HL-60/S4 (cell line): ENCODE measurements around the gene DNAI1.
"Not testable (repeated sequence)": the region's sequence is repeated elsewhere in the genome, so short reads cannot be mapped to it uniquely, and the experiment has no call there.

Experiments used
- in situ Hi-C: fragments of 300-500 bp; cut with MboI; formaldehyde crosslinking; loops from 2 replicates; pipeline ENCODE4 v1.14.3; 2022; ENCODE audit warnings: low sequenced_read_pairs

DNAI1 gene

DNA sequence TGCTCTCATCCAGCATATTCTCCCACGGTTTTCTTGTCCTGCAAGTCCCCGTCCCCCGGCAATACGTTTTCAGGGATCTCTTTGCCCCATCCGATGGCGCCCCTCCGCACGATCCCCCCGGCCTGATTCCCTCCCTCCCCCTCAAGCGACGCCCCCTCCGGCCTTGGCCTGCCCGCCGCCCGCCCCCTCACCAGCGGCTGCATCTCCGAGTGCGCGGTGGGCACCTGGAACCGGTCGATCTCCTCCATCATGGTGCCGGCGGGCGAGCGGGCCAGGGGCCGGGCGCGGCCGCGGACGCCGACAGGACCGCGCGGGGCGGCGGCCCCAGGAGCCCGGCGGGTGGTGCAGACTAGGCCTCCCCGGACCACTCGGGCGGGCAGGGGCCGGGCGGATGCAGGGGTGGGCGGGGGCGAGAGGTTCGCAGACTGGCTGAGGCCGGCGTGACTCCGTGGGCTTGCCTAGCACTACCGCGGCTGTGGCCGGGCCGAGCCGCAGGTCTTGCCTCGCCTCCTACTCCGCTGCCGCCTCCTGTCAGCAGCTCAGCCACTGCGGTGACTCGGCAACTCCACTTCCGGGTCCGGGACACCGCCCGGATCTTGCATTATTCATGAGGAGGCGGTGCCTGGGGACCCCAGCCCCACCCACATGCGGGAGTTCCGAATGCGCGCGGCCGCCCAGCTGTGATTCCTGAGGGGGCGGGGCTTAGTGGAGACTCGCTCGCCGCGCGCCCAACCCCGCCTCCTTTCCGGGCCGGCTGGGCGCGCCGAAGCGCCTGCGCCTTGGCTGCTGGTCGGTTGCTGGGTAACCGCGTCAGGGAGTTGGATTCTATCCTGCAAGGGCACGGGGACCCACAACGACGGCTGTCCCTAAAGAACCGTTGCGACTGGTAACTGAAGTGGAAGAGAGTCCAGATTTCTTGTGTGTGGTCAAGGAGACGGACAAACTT is at the start of gene DNAI1, which contains the start of gene FAM219A:
DNAI1 (plus strand) TSS at position 793 of the 946 bp plus-strand sequence. CDS start 201 bp downstream, outside the sequence.
FAM219A (minus strand) TSS at position 558 of the 946 bp plus-strand sequence; CDS start at position 251, 307 bp downstream.
- in situ Hi-C loops = no loop called here

GRCh38 chr9:34409154-34409553 is 49.5 kb upstream of the DNAI1 start:
- in situ Hi-C loops = loop anchor here (10.0 to 25.0 kb wide), 2 partner anchors 86 to 178 kb away; partner anchors contain the start of gene CNTFR

DNA sequence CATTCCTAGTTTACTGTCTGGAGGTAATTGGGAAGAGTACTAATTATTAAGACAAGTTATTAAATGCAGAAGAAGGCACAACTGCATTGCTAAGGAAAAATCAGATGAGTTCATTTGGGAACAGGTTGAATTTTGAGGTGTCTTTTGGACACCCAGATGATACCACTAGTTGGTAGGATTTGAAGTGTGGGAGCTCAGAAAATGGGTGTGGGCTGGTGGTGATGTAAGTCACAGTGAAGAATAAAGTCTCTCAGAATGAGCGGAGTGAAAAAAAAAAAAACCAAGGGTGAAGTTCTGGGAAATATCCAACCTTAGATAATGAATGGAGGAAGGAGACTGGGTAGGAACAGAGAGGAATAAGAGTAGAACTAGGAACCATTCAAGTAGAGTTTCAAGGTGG is 46.3 kb upstream of the DNAI1 start:
- in situ Hi-C loops = loop anchor here (25.0 kb wide), 1 partner anchor 175 kb away; the partner anchor contains the start of gene CNTFR

DNA sequence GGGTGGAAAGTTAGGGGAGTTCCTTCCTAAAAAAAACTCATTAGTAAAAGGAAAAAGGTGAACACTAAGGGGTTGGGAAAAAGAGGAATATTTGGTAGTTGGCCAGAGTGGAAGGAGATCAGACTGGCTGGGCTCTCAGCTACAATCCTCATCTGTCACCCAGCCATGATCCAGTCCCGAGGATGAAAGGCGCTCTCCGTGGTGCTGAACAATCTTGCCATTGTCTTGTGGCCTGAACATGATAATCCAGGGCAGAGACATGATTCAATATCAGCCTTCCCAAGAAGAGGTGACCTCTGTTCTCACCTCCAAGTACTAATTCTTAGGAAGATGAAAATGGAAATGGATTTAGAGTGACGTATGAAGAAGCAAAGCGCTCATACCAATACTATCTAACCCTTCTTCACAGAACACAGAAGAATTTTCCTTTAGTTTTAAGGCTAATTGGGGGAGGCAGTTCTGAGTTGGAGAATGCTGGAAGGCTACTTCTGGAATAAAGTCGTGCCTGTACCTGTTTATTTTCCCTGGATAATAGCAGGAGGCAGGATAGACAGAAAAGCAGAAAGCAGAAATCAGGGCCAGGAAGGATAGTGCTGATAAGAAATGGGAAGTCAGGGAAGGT is 45.3 kb upstream of the DNAI1 start:
- in situ Hi-C loops = loop anchor here (25.0 kb wide), 1 partner anchor 174 kb away; the partner anchor contains the start of gene CNTFR

DNA sequence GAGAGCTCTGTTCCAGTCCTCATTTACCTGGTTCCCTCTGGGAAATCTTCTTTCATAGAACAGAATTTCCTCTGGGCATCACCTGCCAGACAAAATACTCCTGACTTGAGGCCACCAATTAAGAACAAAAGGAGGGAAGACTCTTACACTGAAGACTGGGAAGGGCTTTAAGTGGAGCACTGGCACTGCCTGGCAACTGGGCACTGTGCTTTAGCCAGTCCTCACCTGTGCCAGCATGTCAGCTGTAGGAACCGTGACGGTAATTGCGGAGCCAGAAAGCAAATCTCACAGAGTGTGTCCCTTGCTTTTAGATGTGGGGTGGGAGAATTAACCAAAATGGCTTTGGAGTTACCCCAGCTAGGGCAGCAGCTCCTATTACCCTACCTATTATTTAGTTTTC is 40.9 kb upstream of the DNAI1 start:
- in situ Hi-C loops = loop anchor here (25.0 kb wide), 1 partner anchor 170 kb away; the partner anchor contains the start of gene CNTFR

- in situ Hi-C loops = loop anchor here (10.0 to 25.0 kb wide), 2 partner anchors 85 to 167 kb away; partner anchors contain the start of gene CNTFR
These were observed 38.7 kb upstream of the DNAI1 start for GRCh38 chr9:34419716-34420504.

- in situ Hi-C loops = loop anchor here (10.0 kb wide), 1 partner anchor 78 kb away; no protein-coding TSS in a partner anchor
These were observed 32.1 kb upstream of the DNAI1 start for GRCh38 chr9:34426347-34427074.

DNA sequence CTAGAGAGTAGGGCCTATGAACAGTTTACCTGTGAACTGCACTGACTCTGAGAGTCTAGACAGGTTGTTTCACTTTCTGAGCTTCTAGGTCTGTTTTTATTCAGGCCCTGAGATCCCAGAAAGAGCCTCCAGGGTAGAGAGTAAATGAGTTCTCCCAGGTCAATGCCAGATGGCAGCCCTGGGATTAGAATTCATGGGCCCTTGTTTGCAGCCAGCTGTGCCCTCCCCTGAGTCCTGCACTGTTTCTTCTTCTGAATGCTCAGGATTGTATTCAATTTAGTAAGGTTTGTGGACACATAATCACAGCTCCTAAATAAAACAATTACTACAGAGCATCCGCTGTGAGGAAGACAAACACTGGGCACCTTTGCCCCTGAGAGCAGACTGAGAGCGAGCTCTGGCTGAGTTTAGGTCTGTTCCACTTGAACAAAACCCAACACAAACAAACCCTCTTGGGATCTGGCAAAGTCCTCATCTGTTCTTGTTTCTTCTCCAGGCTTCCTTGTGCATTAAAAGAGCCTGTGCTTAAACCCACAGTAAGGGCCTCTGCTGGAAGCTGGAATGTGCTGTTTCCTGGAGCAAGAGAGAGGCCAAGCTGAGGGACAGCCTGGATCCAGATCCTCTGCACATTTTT is 30.2 kb upstream of the DNAI1 start:
- in situ Hi-C loops = loop anchor here (10.0 kb wide), 1 partner anchor 76 kb away; no protein-coding TSS in a partner anchor

GRCh38 chr9:34430843-34431437 is 27.7 kb upstream of the DNAI1 start:
- in situ Hi-C loops = no loop called here

GRCh38 chr9:34431667-34432066 is 26.9 kb upstream of the DNAI1 start:
- in situ Hi-C loops = no loop called here

DNA sequence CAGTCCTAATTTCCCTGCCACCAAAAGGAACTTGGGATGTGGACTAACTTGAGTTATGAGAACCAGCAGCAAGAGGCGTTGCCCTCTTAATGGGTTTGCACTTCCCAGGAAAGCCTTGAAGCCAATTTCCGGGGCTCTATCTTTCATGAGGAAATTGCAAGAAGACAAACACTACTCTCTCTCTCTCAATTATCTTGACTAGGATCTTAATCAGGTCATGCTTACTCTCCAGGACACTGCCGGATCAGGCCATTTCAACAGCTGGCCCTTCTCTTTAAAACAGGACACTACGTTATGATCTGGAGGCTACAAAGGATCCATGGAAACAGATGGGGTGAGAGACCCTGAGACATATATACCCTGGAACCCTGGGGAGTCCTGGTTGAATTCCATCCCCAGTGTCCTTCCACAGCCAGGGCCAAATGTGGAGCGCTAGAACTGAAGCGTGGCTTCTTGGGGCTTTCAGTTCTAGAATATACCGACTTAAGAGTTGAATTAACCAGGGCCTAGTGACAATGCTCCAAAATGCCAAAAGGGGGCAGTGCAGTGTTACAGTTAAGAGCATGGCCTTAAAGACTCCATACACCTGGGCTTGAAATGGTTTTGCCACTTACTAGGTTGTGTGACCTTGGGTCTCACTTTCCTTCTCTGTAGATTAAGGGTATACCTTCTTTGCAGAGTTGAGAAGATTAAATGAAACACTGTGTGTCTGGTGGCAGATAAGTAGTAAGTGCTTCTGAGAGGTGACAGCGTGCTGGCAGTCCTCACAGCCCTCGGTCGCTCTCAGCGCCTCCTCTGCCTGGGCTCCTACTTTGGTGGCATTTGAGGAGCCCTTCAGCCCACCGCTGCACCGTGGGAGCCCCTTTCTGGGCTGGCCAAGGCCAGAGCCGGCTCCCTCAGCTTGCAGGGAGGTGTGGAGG is 21.3 kb upstream of the DNAI1 start:
- in situ Hi-C loops = no loop called here

GRCh38 chr9:34437926-34438307 is 20.7 kb upstream of the DNAI1 start:
- in situ Hi-C loops = not testable (repeated sequence)

DNA sequence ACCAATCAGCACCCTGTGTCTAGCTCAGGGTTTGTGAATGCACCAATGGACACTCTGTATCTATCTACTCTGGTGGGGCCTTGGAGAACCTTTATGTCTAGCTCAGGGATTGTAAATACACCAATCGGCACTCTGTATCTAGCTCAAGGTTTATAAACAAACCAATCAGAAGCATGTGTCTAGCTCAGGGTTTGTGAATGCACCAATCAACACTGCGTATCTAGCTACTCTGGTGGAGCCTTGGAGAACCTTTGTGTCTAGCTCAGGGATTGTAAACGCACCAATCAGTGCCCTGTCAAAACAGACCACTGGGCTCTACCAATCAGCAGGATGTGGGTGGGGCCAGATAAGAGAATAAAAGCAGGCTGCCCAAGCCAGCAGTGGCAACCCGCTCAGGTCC is 20.1 kb upstream of the DNAI1 start:
- in situ Hi-C loops = not testable (repeated sequence)

DNA sequence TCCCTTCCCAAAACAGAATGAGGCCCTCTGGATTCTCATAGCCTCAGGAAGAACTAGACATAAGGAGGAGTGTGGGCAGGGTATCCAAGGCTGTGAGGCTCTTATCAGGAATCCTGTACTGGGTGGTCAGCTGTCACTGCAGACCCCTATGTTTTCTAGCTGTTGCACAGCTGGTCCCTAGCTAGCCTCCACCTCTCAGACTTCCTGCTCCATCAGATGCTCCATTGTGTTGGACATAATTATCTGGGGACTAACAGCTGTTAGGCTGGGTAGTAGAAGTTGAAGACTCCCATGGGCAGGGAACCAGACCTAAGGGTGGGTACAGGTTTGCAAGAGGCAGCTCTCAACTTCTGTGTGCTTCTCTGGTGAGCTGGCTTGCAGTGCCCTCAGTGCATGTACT is 18.6 kb upstream of the DNAI1 start:
- in situ Hi-C loops = no loop called here

DNA sequence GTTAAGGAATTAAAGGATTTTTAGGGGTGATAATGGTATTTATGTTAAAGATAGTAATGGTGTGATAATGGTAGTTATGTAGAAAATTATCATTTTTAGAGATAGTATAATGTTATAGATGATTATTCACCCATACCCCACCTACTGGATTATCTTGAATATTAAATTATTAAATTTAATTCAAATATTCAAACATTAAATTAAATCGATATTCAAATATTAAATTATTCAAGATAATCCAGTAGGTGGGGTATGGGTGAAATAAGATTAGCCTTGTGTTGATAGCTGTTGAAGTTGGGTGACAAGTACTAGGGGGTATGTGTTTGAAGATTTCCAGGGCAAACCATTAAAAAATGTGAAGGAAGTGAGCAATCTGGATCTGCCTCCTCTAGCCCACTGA is 15.8 kb upstream of the DNAI1 start:
- in situ Hi-C loops = no loop called here

- in situ Hi-C loops = no loop called here
These were observed 15.1 kb upstream of the DNAI1 start for GRCh38 chr9:34443533-34443932.

- in situ Hi-C loops = no loop called here
These were observed 14.6 kb upstream of the DNAI1 start for GRCh38 chr9:34443976-34444375.

- in situ Hi-C loops = no loop called here
These were observed 12.1 kb upstream of the DNAI1 start for GRCh38 chr9:34446468-34446891.
